ENCODE data around the gene SMIM29.

GRCh38 chr6:34235307-34236130 lies 13.3 kb downstream of the SMIM29 start:
- TF ChIP-seq EZH2 (IDR thresholded peaks at IDR 0.05; ENCODE audit: borderline replicate concordance, control insufficient read depth, low read depth, low read length) (no peak), CREB1 (IDR thresholded peaks at IDR 0.05; ENCODE audit: low read depth) (no peak)
